ENCODE data around the gene SETD2. TPM values are rescaled to one million over a fixed set of nuclear protein-coding genes. Genes with fewer than 3 reads are reported as not detected.
A peak's percentile ranks its signal among the peaks of the same experiment; 100 is the strongest.

SETD2 gene
- total RNA-seq, 1 donor from 2014 or later = 21.0 TPM

GRCh38 chr3:46971742-46972141 is 192.2 kb downstream of the SETD2 start:
- H3K27ac ChIP-seq = no peak overlapping the region
- peaks cover 18 to 30% of the 10 kb centered on the region in 2 donors for H3K4me1 ChIP-seq
- intact Hi-C loops (cut with DNase I) = loop anchor here (10.0 kb wide), 1 partner anchor 127 kb away; no protein-coding TSS in a partner anchor
- no peaks in the 10 kb centered on the region for H3K27me3 ChIP-seq
- no peaks in the 10 kb centered on the region for H3K36me3 ChIP-seq
- no peaks in the 10 kb centered on the region for H3K9me3 ChIP-seq
- H3K4me3 ChIP-seq = no peak overlapping the region
- no peak for TF ChIP-seq CTCF (IDR thresholded peaks at IDR 0.05)
- DNase-seq (ENCODE audit: low spot score in 2 of 2) = no peak

GRCh38 chr3:46971151-46971550 is 192.8 kb downstream of the SETD2 start:
- DNase-seq (ENCODE audit: low spot score in 2 of 2) = no peak

GRCh38 chr3:46970391-46971091 is 193.4 kb downstream of the SETD2 start:
- Histone ChIP-seq H3K27me3 (no peaks in the 10 kb centered on the region), H3K9me3 (no peaks in the 10 kb centered on the region), H3K36me3 (peaks cover 0 to 2% of the 10 kb centered on the region in 2 donors), H3K4me1 (peaks cover 16 to 27% of the 10 kb centered on the region in 2 donors), H3K27ac (no peak overlapping the region), H3K4me3 (peak overlapping the region in 1 of 2 donors; percentile 4)
- TF ChIP-seq CTCF (IDR thresholded peaks at IDR 0.05) = no peak
- intact Hi-C loops (cut with DNase I) = loop anchor here (10.0 kb wide), 1 partner anchor 126 kb away; no protein-coding TSS in a partner anchor
- DNase-seq (ENCODE audit: low spot score in 2 of 2) = no peak

More at GRCh38 chr3:46971151-46971550, 192.8 kb downstream of the SETD2 start:
- H3K4me1 ChIP-seq = peaks cover 18 to 30% of the 10 kb centered on the region in 2 donors
- H3K9me3 ChIP-seq = no peaks in the 10 kb centered on the region
- intact Hi-C loops (cut with DNase I) = loop anchor here (10.0 kb wide), 1 partner anchor 126 kb away; no protein-coding TSS in a partner anchor
- H3K27me3 ChIP-seq = no peaks in the 10 kb centered on the region
- H3K36me3 ChIP-seq = no peaks in the 10 kb centered on the region
- no peak overlapping the region for H3K27ac ChIP-seq
- no peak for TF ChIP-seq CTCF (IDR thresholded peaks at IDR 0.05)
- no peak overlapping the region for H3K4me3 ChIP-seq

GRCh38 chr3:46968783-46969428 is 195.0 kb downstream of the SETD2 start:
- Histone ChIP-seq H3K4me1 (peaks cover 9 to 12% of the 10 kb centered on the region in 2 donors), H3K27me3 (no peaks in the 10 kb centered on the region), H3K27ac (no peak overlapping the region), H3K9me3 (no peaks in the 10 kb centered on the region), H3K36me3 (peaks cover 0 to 5% of the 10 kb centered on the region in 2 donors), H3K4me3 (no peak overlapping the region)
- no peak for TF ChIP-seq CTCF (IDR thresholded peaks at IDR 0.05)
- DNase-seq (ENCODE audit: low spot score in 2 of 2) = no peak
- intact Hi-C loops (cut with DNase I) = no loop called here

GRCh38 chr3:46966811-46967210 is 197.1 kb downstream of the SETD2 start:
- H3K27me3 ChIP-seq = no peaks in the 10 kb centered on the region
- intact Hi-C loops (cut with DNase I) = no loop called here
- H3K36me3 ChIP-seq = peaks cover 0 to 5% of the 10 kb centered on the region in 2 donors
- H3K9me3 ChIP-seq = no peaks in the 10 kb centered on the region
- H3K27ac ChIP-seq = no peak overlapping the region
- H3K4me1 ChIP-seq = peaks cover 9 to 12% of the 10 kb centered on the region in 2 donors
- no peak overlapping the region for H3K4me3 ChIP-seq
- DNase-seq (ENCODE audit: low spot score in 2 of 2) = no peak
- no peak for TF ChIP-seq CTCF (IDR thresholded peaks at IDR 0.05)

Other genes with a start within 250 kb of the SETD2 start
- 34.3 TPM for gene CCDC12, start 187.4 kb downstream of the SETD2 start, total RNA-seq
- 70.2 TPM for gene NBEAL2, start 184.4 kb downstream of the SETD2 start, total RNA-seq
- not detected for gene KIF9, start 118.7 kb upstream of the SETD2 start, total RNA-seq
- 1.8 TPM for gene KLHL18, start 118.8 kb upstream of the SETD2 start, total RNA-seq
- gene PTPN23, start 216.9 kb upstream of the SETD2 start, total RNA-seq = 35.2 TPM